ENCODE data around the gene RALY. TPM values are rescaled to one million over a fixed set of nuclear protein-coding genes. Genes with fewer than 3 reads are reported as not detected.

Gene RALY
- total RNA-seq, 1 donor from 2014 or later = 123 TPM

DNA sequence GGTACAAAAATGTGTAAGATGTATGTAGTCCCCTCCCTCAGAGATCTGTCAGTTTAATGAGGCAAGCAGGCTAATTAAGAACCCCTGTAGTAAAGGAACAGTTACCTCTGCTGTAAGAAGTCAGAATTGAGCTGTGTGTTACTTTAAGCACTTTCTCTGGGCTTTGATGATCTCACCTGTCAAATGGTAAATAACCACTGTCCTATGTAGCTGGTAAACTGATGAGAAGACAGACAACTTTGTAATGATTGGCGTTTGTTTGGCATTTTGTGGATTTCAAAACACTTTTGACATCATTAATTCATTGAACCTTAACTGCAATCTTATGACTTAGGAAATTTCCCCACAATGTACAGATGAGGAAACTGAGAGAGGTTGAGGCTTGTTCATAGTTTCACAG lies 55.7 kb downstream of the RALY start:
- Histone ChIP-seq H3K27me3 (no peaks in the 10 kb centered on the region), H3K36me3 (no peaks in the 10 kb centered on the region), H3K27ac (no peak overlapping the region), H3K4me3 (no peak overlapping the region), H3K4me1 (peaks cover 46% of the 10 kb centered on the region), H3K9me3 (no peaks in the 10 kb centered on the region)
- no peak for TF ChIP-seq POLR2A (IDR thresholded peaks at IDR 0.05)
- DNase-seq (ENCODE audit: extremely low spot score in 2 of 2) = no peak
- intact Hi-C loops (cut with DNase I) = no loop called here

DNA sequence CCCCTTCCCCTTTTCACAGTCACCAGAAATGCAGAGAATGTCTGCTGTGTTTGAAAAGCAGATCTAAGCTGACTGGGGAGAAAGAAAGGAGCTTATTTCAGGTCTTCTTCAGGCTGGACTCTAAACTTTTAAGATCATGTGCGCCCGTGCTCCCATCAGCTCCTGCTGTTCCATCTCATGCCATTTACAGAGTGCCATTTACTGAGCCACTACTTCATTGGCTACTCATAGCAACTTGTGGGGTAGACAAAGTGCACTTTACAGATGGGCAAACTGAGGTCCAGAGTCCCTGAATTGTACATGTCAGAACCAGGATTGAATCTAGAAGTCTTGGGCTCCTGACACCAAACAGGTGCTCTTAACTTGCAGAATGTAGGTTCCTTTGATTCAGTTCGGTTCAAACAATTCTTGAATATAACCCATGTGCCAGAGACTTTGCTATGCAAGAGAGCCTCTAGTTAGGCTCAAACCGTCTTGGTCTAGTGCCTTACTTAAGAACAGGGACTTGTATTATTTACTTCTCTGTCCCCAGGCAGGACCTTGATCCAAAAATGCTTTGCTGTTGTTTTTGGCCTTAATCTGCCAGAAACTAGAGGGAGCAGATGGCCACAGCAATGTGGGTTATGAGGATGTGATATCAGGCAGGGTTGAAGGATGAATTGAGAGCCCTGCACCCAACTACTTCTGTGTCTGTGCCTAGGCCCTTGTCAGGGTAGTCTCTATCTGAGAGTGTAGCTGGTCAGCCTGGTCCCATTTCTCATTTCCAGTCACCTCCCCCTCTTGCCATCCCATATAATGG lies 56.4 kb downstream of the RALY start:
- intact Hi-C loops (cut with DNase I) = no loop called here
- peaks cover 43% of the 10 kb centered on the region for H3K4me1 ChIP-seq
- TF ChIP-seq POLR2A (IDR thresholded peaks at IDR 0.05) (no peak), POLR2AphosphoS5 (IDR thresholded peaks at IDR 0.05; ENCODE audit: insufficient read depth in 1 of 2, low read depth in 1 of 2) (no peak)
- TF ChIP-seq, protein P1, sequence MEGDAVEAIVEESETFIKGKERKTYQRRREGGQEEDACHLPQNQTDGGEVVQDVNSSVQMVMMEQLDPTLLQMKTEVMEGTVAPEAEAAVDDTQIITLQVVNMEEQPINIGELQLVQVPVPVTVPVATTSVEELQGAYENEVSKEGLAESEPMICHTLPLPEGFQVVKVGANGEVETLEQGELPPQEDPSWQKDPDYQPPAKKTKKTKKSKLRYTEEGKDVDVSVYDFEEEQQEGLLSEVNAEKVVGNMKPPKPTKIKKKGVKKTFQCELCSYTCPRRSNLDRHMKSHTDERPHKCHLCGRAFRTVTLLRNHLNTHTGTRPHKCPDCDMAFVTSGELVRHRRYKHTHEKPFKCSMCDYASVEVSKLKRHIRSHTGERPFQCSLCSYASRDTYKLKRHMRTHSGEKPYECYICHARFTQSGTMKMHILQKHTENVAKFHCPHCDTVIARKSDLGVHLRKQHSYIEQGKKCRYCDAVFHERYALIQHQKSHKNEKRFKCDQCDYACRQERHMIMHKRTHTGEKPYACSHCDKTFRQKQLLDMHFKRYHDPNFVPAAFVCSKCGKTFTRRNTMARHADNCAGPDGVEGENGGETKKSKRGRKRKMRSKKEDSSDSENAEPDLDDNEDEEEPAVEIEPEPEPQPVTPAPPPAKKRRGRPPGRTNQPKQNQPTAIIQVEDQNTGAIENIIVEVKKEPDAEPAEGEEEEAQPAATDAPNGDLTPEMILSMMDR (IDR thresholded peaks at IDR 0.05) = no peak

DNA sequence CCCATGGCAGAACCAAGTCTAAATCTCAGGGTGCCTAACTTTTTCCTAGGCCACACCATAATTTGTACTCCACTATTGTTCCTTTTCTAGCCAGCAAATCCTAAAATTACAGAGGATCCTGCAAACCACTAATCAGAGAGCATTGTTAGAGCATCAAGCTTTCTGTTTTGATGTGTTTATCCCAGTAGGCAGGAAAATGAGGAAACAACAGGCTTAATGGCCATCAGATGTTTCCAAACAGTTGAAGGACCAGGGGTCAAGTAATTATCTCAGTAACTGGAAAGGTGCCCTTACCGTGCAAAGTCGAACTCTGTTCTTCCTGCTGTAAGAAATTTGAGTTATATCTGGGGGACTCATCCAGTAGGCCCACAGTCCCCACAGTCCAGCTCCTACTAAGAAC lies 58.7 kb downstream of the RALY start:
- no peak for DNase-seq (ENCODE audit: extremely low spot score in 2 of 2)
- Histone ChIP-seq H3K4me3 (no peak overlapping the region), H3K27me3 (no peaks in the 10 kb centered on the region), H3K36me3 (no peaks in the 10 kb centered on the region), H3K27ac (no peak overlapping the region), H3K9me3 (no peaks in the 10 kb centered on the region), H3K4me1 (peaks cover 36% of the 10 kb centered on the region)
- TF ChIP-seq, protein P1 (IDR thresholded peaks at IDR 0.05) = no peak
- TF ChIP-seq POLR2AphosphoS5 (IDR thresholded peaks at IDR 0.05; ENCODE audit: insufficient read depth in 1 of 2, low read depth in 1 of 2) (no peak), POLR2A (IDR thresholded peaks at IDR 0.05) (no peak)
- intact Hi-C loops (cut with DNase I) = no loop called here

More for the DNA sequence above, 56.4 kb downstream of the RALY start:
- no peaks in the 10 kb centered on the region for H3K36me3 ChIP-seq
- no peaks in the 10 kb centered on the region for H3K27me3 ChIP-seq
- no peak overlapping the region for H3K4me3 ChIP-seq
- H3K27ac ChIP-seq = no peak overlapping the region
- H3K9me3 ChIP-seq = no peaks in the 10 kb centered on the region
- no peak for DNase-seq (ENCODE audit: extremely low spot score in 2 of 2)

DNA sequence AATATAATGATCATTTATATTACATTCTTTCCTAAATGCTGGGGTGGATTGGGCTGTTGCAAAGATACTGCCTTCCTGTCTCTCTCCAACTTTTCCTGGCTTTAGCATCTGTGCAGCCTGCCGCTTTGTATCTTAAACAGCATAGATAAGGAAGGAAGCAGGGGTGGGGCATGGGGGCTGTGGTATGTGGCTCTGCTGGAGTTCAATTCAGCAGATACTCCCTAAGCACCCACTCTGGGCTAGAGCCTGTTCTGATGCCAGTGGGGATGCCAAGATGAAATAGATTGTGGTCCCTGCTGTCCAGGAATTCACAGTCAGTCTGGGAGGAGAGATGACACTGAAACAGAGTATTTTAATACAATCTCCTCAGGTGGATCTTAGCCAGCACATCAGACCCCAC lies 61.6 kb downstream of the RALY start:
- no peak for DNase-seq (ENCODE audit: extremely low spot score in 2 of 2)
- intact Hi-C loops (cut with DNase I) = no loop called here
- H3K27ac ChIP-seq = no peak overlapping the region
- H3K4me3 ChIP-seq = no peak overlapping the region
- H3K36me3 ChIP-seq = no peaks in the 10 kb centered on the region
- peaks cover 31% of the 10 kb centered on the region for H3K4me1 ChIP-seq
- no peaks in the 10 kb centered on the region for H3K27me3 ChIP-seq
- no peaks in the 10 kb centered on the region for H3K9me3 ChIP-seq
- TF ChIP-seq POLR2AphosphoS5 (IDR thresholded peaks at IDR 0.05; ENCODE audit: insufficient read depth in 1 of 2, low read depth in 1 of 2) (no peak), POLR2A (IDR thresholded peaks at IDR 0.05) (no peak)
- TF ChIP-seq, protein P1 (IDR thresholded peaks at IDR 0.05) = no peak

DNA sequence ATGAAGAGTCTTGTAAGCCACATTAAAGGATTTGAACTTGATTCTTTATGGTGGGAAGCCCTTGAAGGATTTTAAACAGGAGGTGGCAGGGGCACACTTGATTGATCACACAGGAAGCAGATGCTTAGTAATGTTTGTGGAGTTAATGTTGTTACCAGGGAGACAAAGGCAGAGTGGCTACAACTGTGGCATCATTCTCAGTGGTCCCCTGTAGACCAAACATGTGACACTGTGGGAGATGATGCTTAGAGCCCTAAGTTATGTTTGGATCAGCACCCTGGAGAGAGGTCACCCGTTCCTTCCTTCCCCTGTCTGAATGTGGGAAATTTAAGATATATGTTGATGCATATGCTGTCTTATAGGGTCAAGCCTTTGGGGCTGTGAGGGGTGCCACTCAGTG lies 65.1 kb downstream of the RALY start:
- peaks cover 23% of the 10 kb centered on the region for H3K4me1 ChIP-seq

More for the DNA sequence above, 65.1 kb downstream of the RALY start:
- Histone ChIP-seq H3K27me3 (no peaks in the 10 kb centered on the region), H3K27ac (no peak overlapping the region), H3K36me3 (no peaks in the 10 kb centered on the region), H3K9me3 (no peaks in the 10 kb centered on the region), H3K4me3 (no peak overlapping the region)
- DNase-seq (ENCODE audit: extremely low spot score in 2 of 2) = no peak
- intact Hi-C loops (cut with DNase I) = no loop called here
- TF ChIP-seq, protein P1 (IDR thresholded peaks at IDR 0.05) = no peak
- TF ChIP-seq POLR2AphosphoS5 (IDR thresholded peaks at IDR 0.05; ENCODE audit: insufficient read depth in 1 of 2, low read depth in 1 of 2) = no peak
